Ishikawa (cell line): ENCODE results near the gene MAP3K4.

Experiments used
- CEBPB ChIP-seq: IDR thresholded peaks from 2 replicates; pipeline ENCODE4 v1.6.1; 2012
- CREB1 ChIP-seq: IDR thresholded peaks from 2 replicates; pipeline ENCODE4 v1.6.1; 2012; ENCODE audit warnings: low read depth
- EGR1 ChIP-seq: IDR thresholded peaks from 2 replicates; pipeline ENCODE4 v1.6.1; 2012
- EP300 ChIP-seq: IDR thresholded peaks from 2 replicates; pipeline ENCODE4 v1.6.1; 2012; ENCODE audit warnings: borderline replicate concordance
- FOXM1 ChIP-seq: IDR thresholded peaks from 2 replicates; pipeline ENCODE4 v1.6.1; 2012; ENCODE audit warnings: low read depth, borderline replicate concordance
- MAX ChIP-seq: IDR thresholded peaks from 2 replicates; pipeline ENCODE4 v1.6.1; 2012
- NFIC ChIP-seq: IDR thresholded peaks from 2 replicates; pipeline ENCODE4 v1.6.1; 2012
- RAD21 ChIP-seq: IDR thresholded peaks from 2 replicates; pipeline ENCODE4 v1.6.1; 2012; ENCODE audit warnings: low read depth
- REST ChIP-seq: IDR thresholded peaks from 2 replicates; pipeline ENCODE4 v1.6.1; 2012; ENCODE audit warnings: low read depth, mild to moderate bottlenecking
- TAF1 ChIP-seq: IDR thresholded peaks from 2 replicates; pipeline ENCODE4 v1.6.1; 2012; ENCODE audit warnings: low read depth, mild to moderate bottlenecking
- TCF12 ChIP-seq: IDR thresholded peaks from 2 replicates; pipeline ENCODE4 v1.6.1; 2012; ENCODE audit warnings: low read depth
- TEAD4 ChIP-seq: IDR thresholded peaks from 2 replicates; pipeline ENCODE4 v1.6.1; 2012
- USF1 ChIP-seq: IDR thresholded peaks from 2 replicates; pipeline ENCODE4 v1.6.1; 2012
- YY1 ChIP-seq: IDR thresholded peaks from 2 replicates; pipeline ENCODE4 v1.6.1; 2012; ENCODE audit warnings: low read depth

DNA sequence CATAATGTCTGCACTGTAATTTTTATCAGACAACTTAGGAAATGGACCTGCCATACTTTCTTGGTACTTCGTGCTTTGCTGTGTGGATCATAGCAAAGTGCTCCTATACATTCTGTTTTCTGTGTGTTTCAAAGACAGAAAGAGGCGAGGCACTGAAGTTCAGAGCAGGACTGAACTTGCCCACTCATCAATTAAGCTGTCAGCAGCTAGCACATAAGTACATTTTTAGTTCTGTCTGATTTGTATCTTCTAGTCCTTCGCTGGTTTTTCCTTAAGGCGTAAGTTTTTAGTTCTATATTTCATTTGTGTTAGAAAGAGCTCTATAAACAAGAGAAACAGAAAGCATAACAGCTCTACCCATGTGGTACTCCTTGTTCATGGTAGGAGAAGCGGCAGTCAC, 42.1 kb downstream of the MAP3K4 start:
- no peak for TF ChIP-seq MAX
- no peak for TF ChIP-seq EP300
- no peak for TF ChIP-seq CREB1
- TF ChIP-seq YY1 = no peak
- TF ChIP-seq CEBPB = no peak
- TF ChIP-seq NFIC = no peak
- no peak for TF ChIP-seq EGR1
- no peak for TF ChIP-seq RAD21
- no peak for TF ChIP-seq TEAD4
- TF ChIP-seq REST = no peak
- TF ChIP-seq FOXM1 = no peak
- TF ChIP-seq TCF12 = no peak
- TF ChIP-seq TAF1 = no peak
- no peak for TF ChIP-seq USF1
